Prostate gland (tissue), 2 donors: ENCODE data around the gene SPAG6. TPM values are rescaled to one million over a fixed set of nuclear protein-coding genes. Genes with fewer than 3 reads are reported as not detected.

Experiments used
- DNase-seq: peaks from one replicate; pipeline ENCODE4 v3.0.0-alpha.2; 2019; ENCODE audit warnings: low spot score
- H3K27ac ChIP-seq, 2 donors: fragments of 200-600 bp; sonication (generic); 2 replicates each; pipeline ENCODE4 v1.5.1; 2017 to 2019
- H3K27me3 ChIP-seq: fragments of 200-600 bp; sonication (generic); replicated peaks from 2 replicates; pipeline ENCODE4 v1.5.1; 2019; ENCODE audit not compliant: insufficient read depth
- H3K36me3 ChIP-seq, 2 donors: fragments of 200-600 bp; sonication (generic); 1 replicate in 1 of 2; 2 replicates in 1 of 2; pipeline versions ENCODE4 v1.5.1 to v1.8.1; 2017 to 2019
- H3K4me1 ChIP-seq: fragments of 200-600 bp; sonication (generic); replicated peaks from 2 replicates; pipeline ENCODE4 v1.5.1; 2019
- H3K4me3 ChIP-seq, 2 donors: fragments of 200-600 bp; sonication (generic); 2 replicates each; pipeline ENCODE4 v1.5.1; 2017 to 2019
- H3K9me3 ChIP-seq: fragments of 200-600 bp; sonication (generic); 2 replicates; pipeline ENCODE4 v1.5.1; 2017
- CTCF ChIP-seq, 4 experiments: fragments of 200-600 bp in 2 of 4; fragments of 450-650 bp in 2 of 4; sonication (generic) in 2 of 4; IDR thresholded peaks; 1 replicate in 3 of 4; 2 replicates in 1 of 4; pipeline ENCODE4 v1.5.1; 2016 to 2019; ENCODE audit warnings: antibody characterized with exemption in 4 of 4, mild to moderate bottlenecking in 2 of 4, moderate library complexity in 2 of 4
- POLR2A ChIP-seq: fragments of 450-650 bp; IDR thresholded peaks from one replicate; pipeline ENCODE4 v1.6.1; 2016; ENCODE audit warnings: antibody characterized with exemption, mild to moderate bottlenecking
- POLR2AphosphoS5 ChIP-seq: sonication (generic); formaldehyde crosslinking; IDR thresholded peaks from one replicate; pipeline ENCODE4 v1.6.1; 2017; ENCODE audit warnings: antibody characterized with exemption
- WGBS: methylation state at CpG from one replicate; pipeline ENCODE4 v1.1.5; 2018; 5-methylcytosine and 5-hydroxymethylcytosine counted together
- intact Hi-C: fragments of 100-400 bp; cut with DNase I; formaldehyde crosslinking; loops from one replicate; pipeline ENCODE4 v1.14.2; 2022
- total RNA-seq, 2 donors: library from RNA; depleted of rRNA; stranded (reverse); fragments of >200 nt; gene quantifications; one replicate each; pipeline ENCODE4 v1.1.0, GENCODE V29; 2016

The SPAG6 gene
- total RNA-seq, 2 donors from 2014 or later: 5.8 to 20.3 TPM

GRCh38 chr10:22453320-22453719 lies 108.0 kb downstream of the SPAG6 start:
- WGBS: 98% methylated on average over 8 of the region's 8 CpGs
- Histone ChIP-seq H3K4me3 (no peak overlapping the region), H3K4me1 (no peaks in the 10 kb centered on the region), H3K9me3 (no peaks in the 10 kb centered on the region), H3K36me3 (no peaks in the 10 kb centered on the region), H3K27me3 (no peaks in the 10 kb centered on the region), H3K27ac (no peak overlapping the region)
- DNase-seq: no peak
- TF ChIP-seq POLR2AphosphoS5 (no peak), CTCF (IDR thresholded peaks at IDR 0.05) (no peak), POLR2A (no peak)
- intact Hi-C loops: no loop called here

GRCh38 chr10:22453948-22454591 lies 108.8 kb downstream of the SPAG6 start:
- no peak for TF ChIP-seq POLR2AphosphoS5
- no peak for TF ChIP-seq POLR2A
- no peak for TF ChIP-seq CTCF (IDR thresholded peaks at IDR 0.05)
- no peaks in the 10 kb centered on the region for H3K4me1 ChIP-seq
- WGBS: 32% methylated on average over 10 of the region's 10 CpGs
- intact Hi-C loops: no loop called here
- no peaks in the 10 kb centered on the region for H3K27me3 ChIP-seq
- H3K36me3 ChIP-seq: no peaks in the 10 kb centered on the region
- no peak overlapping the region for H3K27ac ChIP-seq
- no peaks in the 10 kb centered on the region for H3K9me3 ChIP-seq
- no peak overlapping the region for H3K4me3 ChIP-seq
- DNase-seq: no peak

GRCh38 chr10:22454634-22455033 lies 109.3 kb downstream of the SPAG6 start:
- no peak for TF ChIP-seq POLR2AphosphoS5
- no peak for TF ChIP-seq CTCF (IDR thresholded peaks at IDR 0.05)

DNA sequence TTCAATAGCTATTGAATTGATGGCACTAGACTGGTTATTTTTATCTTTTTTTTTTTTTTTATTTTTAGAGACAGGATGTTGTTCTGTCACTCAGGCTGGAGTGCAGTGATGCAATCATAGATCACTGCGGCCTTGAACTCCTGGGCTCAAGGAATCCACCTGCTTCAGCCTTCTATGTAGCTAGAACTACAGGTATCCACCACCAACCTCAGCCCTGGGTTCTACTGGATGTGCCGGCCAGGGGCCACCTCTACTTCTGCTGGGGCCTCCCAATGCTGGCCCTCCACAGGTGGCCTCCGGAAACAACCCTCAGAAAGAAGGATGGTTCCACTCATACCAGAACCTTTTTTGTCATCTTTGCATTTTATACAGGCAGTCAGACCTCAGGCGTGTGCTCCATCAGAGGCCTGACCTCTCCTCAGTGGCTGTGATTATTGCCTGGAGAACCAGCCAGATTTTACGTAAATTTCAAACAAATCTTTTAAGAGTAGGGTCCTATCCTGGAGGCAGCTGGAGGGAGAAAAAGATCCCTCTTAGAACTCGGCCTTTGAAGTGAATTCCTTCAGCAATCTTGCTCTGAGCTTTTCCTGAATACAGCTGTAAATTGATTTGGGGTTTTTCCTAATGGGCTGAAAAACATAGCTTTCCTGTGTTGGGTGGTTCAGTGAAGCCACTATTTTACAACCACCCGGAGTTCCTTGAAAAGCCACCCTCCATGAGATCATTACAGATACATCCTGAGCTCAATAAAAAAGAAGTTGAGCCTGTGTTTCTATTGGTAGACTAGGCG lies 110.0 kb downstream of the SPAG6 start:
- Histone ChIP-seq H3K36me3 (no peaks in the 10 kb centered on the region), H3K27ac (no peak overlapping the region), H3K27me3 (no peaks in the 10 kb centered on the region), H3K4me1 (no peaks in the 10 kb centered on the region), H3K4me3 (no peak overlapping the region), H3K9me3 (no peaks in the 10 kb centered on the region)
- 89% methylated on average over 8 of the region's 8 CpGs for WGBS
- DNase-seq: no peak
- no peak for TF ChIP-seq POLR2A
- TF ChIP-seq POLR2AphosphoS5: no peak
- TF ChIP-seq CTCF (IDR thresholded peaks at IDR 0.05): no peak
- intact Hi-C loops: no loop called here

More at GRCh38 chr10:22454634-22455033, 109.3 kb downstream of the SPAG6 start:
- no peak overlapping the region for H3K27ac ChIP-seq
- intact Hi-C loops: no loop called here
- no peaks in the 10 kb centered on the region for H3K4me1 ChIP-seq
- no peak for DNase-seq
- 93% methylated on average over 1 of the region's 1 CpG for WGBS
- H3K36me3 ChIP-seq: no peaks in the 10 kb centered on the region
- H3K27me3 ChIP-seq: no peaks in the 10 kb centered on the region
- H3K9me3 ChIP-seq: no peaks in the 10 kb centered on the region
- no peak overlapping the region for H3K4me3 ChIP-seq

DNA sequence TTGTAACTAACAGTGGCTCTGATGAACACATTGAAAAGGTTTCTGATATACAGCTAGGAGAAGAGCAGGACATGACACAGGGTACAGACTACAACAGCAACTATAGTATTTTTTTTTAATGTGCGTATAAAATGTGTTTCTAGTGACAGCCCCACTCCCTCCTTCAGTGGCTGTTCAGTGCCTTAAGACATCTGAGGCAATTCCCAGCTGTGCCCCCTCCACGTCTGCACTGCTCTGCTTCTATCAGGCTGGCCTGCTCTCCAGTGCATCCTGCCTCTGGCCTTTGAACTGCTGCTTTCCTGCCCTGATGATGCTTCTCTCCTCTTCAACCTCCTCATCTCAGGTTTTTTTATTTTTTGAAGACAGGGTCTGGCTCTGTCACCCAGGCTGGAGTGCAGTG lies 111.2 kb downstream of the SPAG6 start:
- H3K9me3 ChIP-seq: no peaks in the 10 kb centered on the region
- WGBS: 90% methylated on average over 2 of the region's 2 CpGs
- H3K4me3 ChIP-seq: no peak overlapping the region
- TF ChIP-seq POLR2A (no peak), POLR2AphosphoS5 (no peak), CTCF (IDR thresholded peaks at IDR 0.05) (no peak)
- no peak overlapping the region for H3K27ac ChIP-seq
- no peaks in the 10 kb centered on the region for H3K27me3 ChIP-seq
- no peaks in the 10 kb centered on the region for H3K36me3 ChIP-seq
- intact Hi-C loops: no loop called here
- H3K4me1 ChIP-seq: no peaks in the 10 kb centered on the region
- DNase-seq: no peak
